IMR-90 (cell line): ENCODE data around the gene ZNF451. TPM values are rescaled to one million over a fixed set of nuclear protein-coding genes. Genes with fewer than 3 reads are reported as not detected.

Experiments used
- ATAC-seq: fragments of 200-7000 bp; cut with Tn5 transposase; 2 replicates; pipeline ENCODE4 v1.9.1; 2020; ENCODE audit warnings: low read depth, mild to moderate bottlenecking, moderate library complexity
- BruUV-seq: library from RNA; stranded (reverse); fragments of 400-500 nt; replicated peaks from 2 replicates; lab custom pipeline; 2021; lab: Mats Ljungman, UMichigan
- CTCF ChIA-PET: fragments of 300-600 bp; formaldehyde crosslinking; extraction: SDS; loops from one replicate; lab custom pipeline; 2021; ENCODE audit warnings: antibody characterized with exemption; lab: Yijun Ruan, JAX
- POLR2A ChIA-PET: fragments of 300-600 bp; sonication (Branson Sonifier 250); formaldehyde crosslinking; loops from one replicate; lab custom pipeline; 2022; ENCODE audit warnings: antibody characterized with exemption; ENCODE audit not compliant: unreplicated experiment; lab: Charles Lee
- DNase-seq: peaks from one replicate; pipeline ENCODE4 v3.0.0; 2013
- H2AFZ ChIP-seq: replicated peaks from 2 replicates; pipeline ENCODE3; 2013; ENCODE audit warnings: low read length, mild to moderate bottlenecking; ENCODE audit not compliant: poor library complexity
- H2AK5ac ChIP-seq: 2 replicates; pipeline ENCODE4 v1.6.1; 2013; ENCODE audit warnings: low read depth, low read length, inconsistent platforms
- H2AK9ac ChIP-seq: replicated peaks from 2 replicates; pipeline ENCODE3; 2013; ENCODE audit warnings: mild to moderate bottlenecking, low read depth, low read length, moderate library complexity; ENCODE audit not compliant: poor library complexity
- H2BK120ac ChIP-seq: 2 replicates; pipeline ENCODE4 v1.6.1; 2013; ENCODE audit warnings: low read depth, low read length, inconsistent platforms
- H2BK15ac ChIP-seq: 3 replicates; pipeline ENCODE4 v1.6.1; 2013; ENCODE audit warnings: low read depth, low read length, inconsistent platforms
- H2BK20ac ChIP-seq: 2 replicates; pipeline ENCODE4 v1.6.1; 2013; ENCODE audit warnings: low read depth, mild to moderate bottlenecking, inconsistent platforms, low read length, moderate library complexity
- H2BK5ac ChIP-seq: 2 replicates; pipeline ENCODE4 v1.6.1; 2013; ENCODE audit warnings: mild to moderate bottlenecking, low read depth, low read length, inconsistent platforms; ENCODE audit not compliant: poor library complexity, severe bottlenecking
- H3K14ac ChIP-seq: replicated peaks from 2 replicates; pipeline ENCODE4 v1.6.1; 2013; ENCODE audit warnings: low read depth, low read length, inconsistent platforms
- H3K18ac ChIP-seq: 2 replicates; pipeline ENCODE4 v1.6.1; 2013; ENCODE audit warnings: low read depth, low read length, control low read depth
- H3K23ac ChIP-seq: 2 replicates; pipeline ENCODE4 v1.6.1; 2013; ENCODE audit warnings: low read depth, low read length, inconsistent platforms
- H3K27ac ChIP-seq: 2 replicates; pipeline ENCODE4 v1.5.1; 2013; ENCODE audit warnings: mild to moderate bottlenecking, control low read depth, low read length; ENCODE audit not compliant: insufficient read depth
- H3K27me3 ChIP-seq: 2 replicates; pipeline ENCODE4 v1.6.1; 2013; ENCODE audit warnings: low read length; ENCODE audit not compliant: control insufficient read depth, insufficient read depth
- H3K36me3 ChIP-seq: 2 replicates; pipeline ENCODE4 v1.6.1; 2013; ENCODE audit warnings: low read length, mixed read lengths; ENCODE audit not compliant: control insufficient read depth, insufficient read depth
- H3K4ac ChIP-seq: 2 replicates; pipeline ENCODE4 v1.6.1; 2013; ENCODE audit warnings: low read depth, low read length, inconsistent platforms
- H3K4me1 ChIP-seq: 2 replicates; pipeline ENCODE4 v1.6.1; 2013; ENCODE audit warnings: low read length, mixed read lengths; ENCODE audit not compliant: control insufficient read depth, insufficient read depth
- H3K4me2 ChIP-seq: 2 replicates; pipeline ENCODE4 v1.6.1; 2013; ENCODE audit warnings: low read depth, mild to moderate bottlenecking, control low read depth, low read length, moderate library complexity
- H3K4me3 ChIP-seq: 2 replicates; pipeline ENCODE4 v1.5.1; 2013; ENCODE audit warnings: low read depth, mild to moderate bottlenecking, control low read depth, low read length, moderate library complexity; ENCODE audit not compliant: insufficient read depth
- H3K56ac ChIP-seq: 2 replicates; pipeline ENCODE4 v1.6.1; 2013; ENCODE audit warnings: low read length, inconsistent platforms; ENCODE audit not compliant: insufficient read depth; ENCODE audit errors: extremely low read depth
- H3K79me1 ChIP-seq, 2 experiments: 2 replicates each; pipeline ENCODE4 v1.6.1; 2013; ENCODE audit warnings: low read length in 2 of 2, inconsistent platforms in 1 of 2, low read depth in 1 of 2
- H3K9ac ChIP-seq: 2 replicates; pipeline ENCODE4 v1.6.1; 2013; ENCODE audit warnings: low read depth, low read length, control low read depth
- H3K9me1 ChIP-seq: 2 replicates; pipeline ENCODE4 v1.6.1; 2013; ENCODE audit warnings: low read length, inconsistent platforms; ENCODE audit not compliant: insufficient read depth
- H3K9me3 ChIP-seq: 2 replicates; pipeline ENCODE4 v1.6.1; 2013; ENCODE audit warnings: low read length; ENCODE audit not compliant: control insufficient read depth, insufficient read depth
- H4K20me1 ChIP-seq: 2 replicates; pipeline ENCODE4 v1.6.1; 2013; ENCODE audit warnings: low read length, inconsistent platforms; ENCODE audit not compliant: insufficient read depth
- H4K5ac ChIP-seq: 2 replicates; pipeline ENCODE4 v1.6.1; 2013; ENCODE audit warnings: mild to moderate bottlenecking, low read depth, low read length, control low read depth
- H4K8ac ChIP-seq, 2 experiments: 2 replicates each; pipeline ENCODE4 v1.6.1; 2013; ENCODE audit warnings: low read depth in 2 of 2, low read length in 2 of 2, control low read depth in 1 of 2, inconsistent platforms in 1 of 2
- H4K91ac ChIP-seq: 2 replicates; pipeline ENCODE4 v1.6.1; 2013; ENCODE audit warnings: low read depth, low read length, inconsistent platforms; ENCODE audit not compliant: insufficient read depth
- MAZ ChIP-seq: IDR thresholded peaks from 2 replicates; pipeline ENCODE4 v1.6.1; 2012; ENCODE audit warnings: low read depth, mild to moderate bottlenecking, low read length, improper control_type of control experiment, moderate library complexity, borderline replicate concordance
- WGBS, 2 experiments: methylation state at CpG; one replicate each; pipeline versions ENCODE4 v1.1.5 to v1.1.7; 2013; ENCODE audit warnings: missing lambda C conversion rate in 2 of 2; ENCODE audit not compliant: insufficient read length in 1 of 2; ENCODE audit errors: extremely low coverage in 2 of 2; 5-methylcytosine and 5-hydroxymethylcytosine counted together
- dilution Hi-C: fragments of 300-500 bp; cut with HindIII; formaldehyde crosslinking; loops from one replicate; pipeline ENCODE4 v1.14.3; 2018; ENCODE audit warnings: low sequenced_read_pairs; ENCODE audit not compliant: unreplicated experiment
- in situ Hi-C: fragments of 300-500 bp; cut with MboI; formaldehyde crosslinking; loops from 3 replicates; pipeline ENCODE4 v1.14.3; 2019; ENCODE audit warnings: low sequenced_read_pairs, inconsistent platforms, mixed read lengths
- intact Hi-C: fragments of 100-400 bp; cut with micrococcal nuclease; formaldehyde crosslinking; loops from 2 replicates; pipeline ENCODE4 v1.10.0; 2022
- polyA plus RNA-seq, 3 experiments: library from polyadenylated mRNA; depleted of rRNA; stranded (reverse); fragments of >200 nt; gene quantifications; 2 replicates each; pipeline ENCODE4 v1.2.3, GENCODE V29; 2012; ENCODE audit warnings: low replicate concordance in 1 of 3
- total RNA-seq: library from RNA; depleted of rRNA; stranded (reverse); fragments of >200 nt; gene quantifications from 2 replicates; pipeline ENCODE4 v1.2.3, GENCODE V29; 2012

The ZNF451 gene
- total and polyA plus RNA-seq, 2 of the 4 experiments (the other 2 are of a cell fraction), result 10.0 to 48.6 TPM

GRCh38 chr6:57094689-57095088 is 4.7 kb downstream of the ZNF451 start:
- H3K56ac ChIP-seq, result no peak overlapping the region
- TF ChIP-seq MAZ, result no peak
- BruUV-seq, result no TSS peak
- H3K23ac ChIP-seq, result no peak overlapping the region
- intact Hi-C loops (no loop called here), dilution Hi-C loops (no loop called here), in situ Hi-C loops (no loop called here)
- H4K8ac ChIP-seq, result no peak overlapping the region
- H3K4me3 ChIP-seq, result no peak overlapping the region
- H3K27me3 ChIP-seq, result no peaks in the 10 kb centered on the region
- no peaks in the 10 kb centered on the region for H3K9me3 ChIP-seq
- H2BK15ac ChIP-seq, result no peak overlapping the region
- ChIA-PET CTCF (no interaction called here), POLR2A (no interaction called here)
- ATAC-seq, result no peak
- no peak overlapping the region for H2BK120ac ChIP-seq
- no peak for DNase-seq
- no peak overlapping the region for H2BK5ac ChIP-seq
- H2BK20ac ChIP-seq, result no peak overlapping the region
- peaks cover 14 to 32% of the 10 kb centered on the region in 2 experiments for H3K79me1 ChIP-seq
- no peak overlapping the region for H3K14ac ChIP-seq
- H3K27ac ChIP-seq, result no peak overlapping the region
- no peak overlapping the region for H3K9ac ChIP-seq
- peaks cover 3% of the 10 kb centered on the region; the same call in 1 of the 2 replicates for H3K9me1 ChIP-seq
- H3K4me1 ChIP-seq, result peaks cover 6% of the 10 kb centered on the region
- H4K5ac ChIP-seq, result no peak overlapping the region
- no peak overlapping the region for H3K18ac ChIP-seq
- H4K91ac ChIP-seq, result no peak overlapping the region
- H3K4ac ChIP-seq, result no peak overlapping the region
- H2AFZ ChIP-seq, result no peak overlapping the region
- H2AK9ac ChIP-seq, result no peak overlapping the region
- peaks cover 12% of the 10 kb centered on the region for H3K36me3 ChIP-seq
- no peak overlapping the region for H2AK5ac ChIP-seq
- no CpG with 5 or more reads among the region's 1 CpG for WGBS, 2 experiments
- peaks cover 57% of the 10 kb centered on the region for H4K20me1 ChIP-seq
- H3K4me2 ChIP-seq, result no peak overlapping the region
